Measurements from ENCODE around the gene PROM2.
A peak's percentile ranks its signal among the peaks of the same experiment; 100 is the strongest.
"Not testable (repeated sequence)": the region's sequence is repeated elsewhere in the genome, so short reads cannot be mapped to it uniquely, and the experiment has no call there.

The PROM2 gene, protein sequence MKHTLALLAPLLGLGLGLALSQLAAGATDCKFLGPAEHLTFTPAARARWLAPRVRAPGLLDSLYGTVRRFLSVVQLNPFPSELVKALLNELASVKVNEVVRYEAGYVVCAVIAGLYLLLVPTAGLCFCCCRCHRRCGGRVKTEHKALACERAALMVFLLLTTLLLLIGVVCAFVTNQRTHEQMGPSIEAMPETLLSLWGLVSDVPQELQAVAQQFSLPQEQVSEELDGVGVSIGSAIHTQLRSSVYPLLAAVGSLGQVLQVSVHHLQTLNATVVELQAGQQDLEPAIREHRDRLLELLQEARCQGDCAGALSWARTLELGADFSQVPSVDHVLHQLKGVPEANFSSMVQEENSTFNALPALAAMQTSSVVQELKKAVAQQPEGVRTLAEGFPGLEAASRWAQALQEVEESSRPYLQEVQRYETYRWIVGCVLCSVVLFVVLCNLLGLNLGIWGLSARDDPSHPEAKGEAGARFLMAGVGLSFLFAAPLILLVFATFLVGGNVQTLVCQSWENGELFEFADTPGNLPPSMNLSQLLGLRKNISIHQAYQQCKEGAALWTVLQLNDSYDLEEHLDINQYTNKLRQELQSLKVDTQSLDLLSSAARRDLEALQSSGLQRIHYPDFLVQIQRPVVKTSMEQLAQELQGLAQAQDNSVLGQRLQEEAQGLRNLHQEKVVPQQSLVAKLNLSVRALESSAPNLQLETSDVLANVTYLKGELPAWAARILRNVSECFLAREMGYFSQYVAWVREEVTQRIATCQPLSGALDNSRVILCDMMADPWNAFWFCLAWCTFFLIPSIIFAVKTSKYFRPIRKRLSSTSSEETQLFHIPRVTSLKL

DNA sequence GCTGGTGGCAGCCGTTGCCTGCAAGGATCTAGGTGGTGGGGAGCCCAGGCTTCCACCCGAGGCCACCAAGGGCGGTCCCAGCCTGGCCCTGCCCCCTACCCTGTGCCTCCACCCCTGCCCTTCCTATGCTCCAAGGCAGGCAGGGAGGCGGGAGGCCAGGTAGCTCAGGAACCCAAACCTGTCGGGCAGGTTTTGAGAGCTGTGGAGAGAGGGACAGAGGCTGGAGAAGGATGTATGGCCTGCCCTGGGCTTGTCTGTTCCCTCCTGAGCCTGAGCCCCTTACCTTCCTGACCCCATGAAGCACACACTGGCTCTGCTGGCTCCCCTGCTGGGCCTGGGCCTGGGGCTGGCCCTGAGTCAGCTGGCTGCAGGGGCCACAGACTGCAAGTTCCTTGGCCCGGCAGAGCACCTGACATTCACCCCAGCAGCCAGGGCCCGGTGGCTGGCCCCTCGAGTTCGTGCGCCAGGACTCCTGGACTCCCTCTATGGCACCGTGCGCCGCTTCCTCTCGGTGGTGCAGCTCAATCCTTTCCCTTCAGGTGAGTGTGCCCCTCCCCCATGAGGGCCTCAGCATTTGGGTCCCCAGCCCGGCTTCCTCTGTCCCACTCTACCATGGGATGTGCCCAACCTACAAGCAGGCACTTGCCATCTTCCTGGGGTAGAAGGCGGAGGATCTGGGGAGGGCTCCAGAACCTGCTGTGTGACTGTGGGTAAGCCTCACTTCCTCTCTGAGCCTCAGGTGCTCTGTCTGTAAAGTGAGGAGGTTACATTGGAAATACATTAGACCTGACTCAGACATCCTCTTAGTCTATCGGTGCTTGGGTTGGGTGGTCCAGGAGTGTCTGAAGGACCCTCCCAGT is at the start of gene PROM2:
TSS of gene PROM2 (plus strand) at position 159 of the 860 bp plus-strand sequence. CDS start at position 296, 137 bp downstream.
- DNase-seq: no peak

GRCh38 chr2:95225658-95226057 is 48.6 kb upstream of the PROM2 start:
- no peak for DNase-seq

DNA sequence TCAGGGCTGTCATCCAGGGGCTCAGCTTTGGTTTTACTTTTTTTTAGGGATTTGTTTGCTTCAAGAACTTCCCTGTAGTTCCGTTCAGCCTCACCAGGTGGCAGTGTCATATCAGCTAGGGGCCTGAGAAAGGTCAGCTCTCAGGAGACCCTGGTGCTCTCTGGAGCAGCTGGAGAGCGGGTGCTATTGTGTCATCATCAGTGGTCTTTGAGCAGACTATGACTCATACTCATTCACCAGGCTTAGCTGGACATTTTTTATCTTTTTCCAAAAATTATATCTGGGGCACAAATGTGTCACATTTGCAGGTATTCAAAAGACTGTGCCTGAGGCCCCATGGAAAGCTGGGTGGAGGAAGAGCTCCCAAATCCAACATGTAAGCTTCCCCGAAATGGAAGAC is 42.5 kb upstream of the PROM2 start:
- DNase-seq: peak in 48 of 58 donors; percentile 2 to 76 (median 42)

- peak in 1 of 58 donors; percentile 4 for DNase-seq
These were observed 42.0 kb upstream of the PROM2 start for GRCh38 chr2:95232232-95232631.

DNA sequence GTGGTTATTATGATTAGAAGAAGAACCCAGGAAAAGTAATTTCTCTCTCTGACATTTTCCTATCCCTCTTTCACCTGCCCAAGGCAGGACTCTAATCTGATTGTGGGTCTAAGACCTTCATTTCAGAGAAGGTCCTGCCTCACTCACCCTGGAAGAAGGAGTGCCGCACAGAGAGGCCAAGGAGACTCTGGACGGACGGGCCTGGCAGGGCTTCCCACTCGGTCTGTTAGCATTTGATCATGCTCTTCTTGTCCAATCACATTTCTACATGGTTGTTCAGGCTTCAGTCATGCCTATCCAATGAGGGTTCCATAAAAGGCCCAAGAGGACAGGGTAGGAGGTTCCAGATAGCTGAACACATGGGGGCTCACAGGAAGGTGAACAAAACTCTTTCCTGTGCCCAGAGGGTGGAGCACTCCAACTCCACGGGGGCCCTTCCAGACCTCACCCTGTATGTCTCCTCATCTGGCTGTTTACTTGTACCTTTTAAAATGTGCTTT is 39.9 kb upstream of the PROM2 start:
- no peak for DNase-seq

DNA sequence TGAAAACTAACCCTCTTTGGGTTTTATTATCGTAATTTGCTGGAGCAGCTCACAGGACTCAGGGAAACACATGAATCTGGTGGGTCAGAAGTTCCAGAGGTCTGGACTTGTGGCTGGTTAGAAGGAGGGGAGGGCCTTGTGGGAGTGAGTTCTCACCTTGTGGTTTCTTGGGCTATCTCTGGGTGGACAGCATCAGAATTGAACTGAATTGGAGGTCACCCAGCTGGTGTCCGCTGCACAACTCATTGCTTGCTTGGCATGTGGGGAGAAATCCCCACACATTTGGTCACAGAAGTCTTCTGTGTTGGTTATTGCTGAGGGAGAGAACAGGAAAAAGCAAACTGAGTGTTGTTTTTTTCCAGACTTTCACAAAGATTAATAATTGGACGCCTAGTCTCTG is 39.4 kb upstream of the PROM2 start:
- no peak for DNase-seq

- DNase-seq: no peak
These were observed 36.1 kb upstream of the PROM2 start for GRCh38 chr2:95238131-95238530.

GRCh38 chr2:95240091-95240490 is 34.2 kb upstream of the PROM2 start:
- no peak for DNase-seq

- no peak for DNase-seq
These were observed 33.7 kb upstream of the PROM2 start for GRCh38 chr2:95240556-95240955.

- DNase-seq: not testable (repeated sequence)
These were observed 32.2 kb upstream of the PROM2 start for GRCh38 chr2:95242084-95242483.

GRCh38 chr2:95258271-95258670 is 16.0 kb upstream of the PROM2 start:
- DNase-seq: no peak

DNA sequence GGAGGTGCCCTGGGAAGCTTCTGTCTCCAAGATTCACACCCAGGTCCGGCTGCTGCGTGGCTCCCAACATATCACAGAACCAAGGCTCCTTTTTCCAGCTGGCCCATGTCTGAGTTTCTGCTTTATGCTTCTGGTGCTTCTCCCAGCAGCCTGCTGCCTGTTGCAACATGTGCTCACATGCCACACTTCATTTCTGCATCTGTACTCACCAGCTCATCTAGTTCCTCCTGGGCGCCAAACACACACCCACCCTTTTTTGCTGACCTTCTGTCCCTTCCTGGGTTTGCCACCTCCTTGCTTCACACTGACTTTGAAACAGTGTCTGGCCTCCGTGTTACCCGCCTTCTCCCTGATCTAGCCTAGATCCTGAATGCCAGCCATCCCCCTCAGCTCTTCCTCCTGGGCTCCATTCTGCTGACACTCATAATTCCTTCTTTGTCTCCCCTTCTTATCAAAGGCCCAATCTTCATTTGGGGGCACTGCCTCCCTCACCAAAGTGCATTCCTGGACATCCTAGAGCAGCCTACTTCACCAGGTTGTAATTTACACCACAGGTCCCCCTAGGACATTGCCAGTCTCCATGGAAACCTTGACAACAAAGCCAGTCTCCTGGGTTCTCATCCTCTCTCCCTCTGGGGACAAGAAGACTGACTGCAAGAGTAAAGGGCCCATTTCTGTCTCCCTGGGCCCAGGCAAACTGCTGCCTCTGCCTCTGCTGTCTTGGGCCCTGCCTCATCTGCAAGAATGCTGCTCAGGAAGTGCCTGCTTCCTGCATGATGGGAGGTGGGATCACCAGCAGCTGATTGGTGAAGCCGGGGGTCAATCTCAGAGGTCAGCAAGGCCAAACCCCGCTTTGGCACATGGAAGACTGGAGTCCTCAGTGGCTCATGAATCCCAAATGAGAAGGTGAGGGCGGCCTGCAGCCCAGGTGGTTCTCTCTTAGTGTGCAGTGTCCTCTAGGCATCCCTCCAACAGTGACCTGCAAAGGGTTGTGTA is 13.9 kb upstream of the PROM2 start:
- peak in 2 of 58 donors; percentile 12 to 17 for DNase-seq

DNA sequence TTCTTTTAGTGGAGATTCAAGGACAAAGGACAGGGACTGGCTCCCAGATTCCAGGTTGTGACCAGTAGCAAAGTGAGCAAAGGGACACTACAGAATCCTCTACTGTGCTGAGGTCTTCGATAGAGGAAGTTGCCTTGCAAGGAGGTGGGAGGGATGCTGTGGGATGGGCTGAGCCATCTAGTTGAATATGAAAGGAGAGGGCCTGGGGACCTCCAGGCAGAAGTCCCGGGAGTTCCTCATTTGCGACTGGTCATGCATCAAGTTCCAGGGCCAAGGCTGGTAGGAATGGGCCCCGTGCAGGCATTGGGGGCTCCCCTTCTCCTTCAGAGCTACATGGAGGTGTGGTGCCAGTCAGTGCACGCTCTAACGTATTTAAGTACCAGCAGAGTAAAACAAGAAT is 12.6 kb upstream of the PROM2 start:
- no peak for DNase-seq

DNA sequence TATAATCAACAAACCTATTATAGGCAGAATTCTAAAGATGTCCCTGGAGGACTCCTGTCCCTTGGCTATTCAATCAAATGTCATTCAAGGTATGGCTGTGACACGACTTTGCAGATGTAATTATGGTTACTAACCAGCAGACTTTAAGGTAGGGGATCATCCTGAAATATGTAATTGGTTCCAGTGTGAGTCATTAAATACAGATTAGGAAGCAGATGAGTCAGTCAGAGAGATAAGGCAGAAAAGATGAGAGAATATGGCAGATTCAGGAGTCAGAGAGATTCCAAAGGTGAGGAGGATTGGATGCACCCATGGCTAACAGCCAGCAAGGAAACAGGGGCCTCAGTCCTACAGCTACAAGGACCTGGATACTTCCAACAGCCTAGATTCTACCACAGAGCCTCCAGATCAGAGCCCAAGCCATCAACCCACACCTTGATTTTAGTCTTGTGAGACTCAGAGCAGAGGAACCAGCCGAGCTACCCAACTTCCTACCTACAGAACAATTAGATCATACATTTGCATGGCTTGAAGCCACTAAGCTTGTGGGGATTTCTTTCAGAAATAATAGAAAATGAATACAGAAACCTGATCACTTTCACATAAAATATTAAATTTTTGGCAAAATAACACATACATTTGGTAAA is 11.2 kb upstream of the PROM2 start:
- DNase-seq: no peak

- peak in 40 of 58 donors; percentile 5 to 66 (median 30) for DNase-seq
These were observed 9.6 kb upstream of the PROM2 start for GRCh38 chr2:95264624-95265023.

- no peak for DNase-seq
These were observed 9.1 kb upstream of the PROM2 start for GRCh38 chr2:95265182-95265581.

GRCh38 chr2:95266781-95267430 is 7.3 kb upstream of the PROM2 start:
- DNase-seq: no peak

DNA sequence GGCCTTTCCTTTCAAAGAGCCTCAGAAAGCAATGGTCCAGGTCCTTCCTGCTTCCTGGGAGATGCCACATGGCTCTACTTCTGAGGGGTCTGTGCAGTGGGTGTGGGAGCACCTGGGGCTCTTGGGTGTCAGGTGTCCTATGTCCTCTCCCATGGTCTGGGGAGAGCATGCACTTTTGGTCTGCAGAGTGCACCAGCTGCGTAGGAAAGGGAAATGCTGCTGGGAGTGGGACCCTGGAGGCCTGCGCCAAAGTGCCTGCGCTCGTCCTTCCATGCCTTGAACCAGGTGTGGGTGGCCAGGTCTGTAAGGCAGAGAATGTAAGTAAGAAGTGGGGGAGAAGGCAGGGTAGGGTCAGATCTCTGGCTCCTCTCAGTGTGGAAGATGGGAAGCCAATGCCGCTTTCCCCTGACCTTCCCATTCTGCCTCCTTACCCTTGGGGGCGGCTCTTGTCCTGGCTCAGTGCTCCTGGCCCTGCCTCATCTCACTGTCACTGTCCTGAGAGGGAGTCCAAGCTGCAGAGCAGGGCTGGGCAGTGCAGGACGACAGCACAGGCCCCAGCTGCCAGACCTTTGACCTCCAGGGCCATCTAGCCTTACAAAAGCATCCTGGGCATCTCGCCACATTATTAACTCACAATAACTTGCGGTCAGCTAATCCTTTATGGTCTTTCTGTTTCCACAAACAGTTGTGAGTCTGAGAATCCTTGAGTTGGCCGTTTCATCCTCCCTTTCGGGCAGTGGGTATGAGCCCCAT is 6.6 kb upstream of the PROM2 start:
- no peak for DNase-seq

Measured in anterior cingulate cortex (tissue), 58 donors.